Brain microvascular endothelial cell (primary cell): Measurements from ENCODE around the gene ATP8B2.
"Not testable (repeated sequence)": the region's sequence is repeated elsewhere in the genome, so short reads cannot be mapped to it uniquely, and the experiment has no call there.

Experiments
- DNase-seq: peaks from one replicate; pipeline ENCODE4 v3.0.0-alpha.2; 2020
- H3K27ac ChIP-seq: fragments of 250-450 bp; sonication (Bioruptor Pico); 2 replicates; pipeline ENCODE4 v1.5.1; 2020; ENCODE audit warnings: mild to moderate bottlenecking, moderate library complexity
- H3K27me3 ChIP-seq: fragments of 250-450 bp; sonication (Bioruptor Pico); replicated peaks from 2 replicates; pipeline ENCODE4 v1.5.1; 2020; ENCODE audit warnings: mild to moderate bottlenecking
- H3K36me3 ChIP-seq: fragments of 250-450 bp; sonication (Bioruptor Pico); replicated peaks from 2 replicates; pipeline ENCODE4 v1.5.1; 2020; ENCODE audit warnings: mild to moderate bottlenecking
- H3K4me3 ChIP-seq: 2 replicates; pipeline ENCODE4 v1.5.1; 2011; ENCODE audit warnings: low read depth, mild to moderate bottlenecking, control low read depth, low read length, moderate library complexity
- CTCF ChIP-seq: IDR thresholded peaks from 2 replicates; pipeline ENCODE4 v1.5.1; 2011; ENCODE audit warnings: low read depth, mild to moderate bottlenecking, moderate library complexity, low read length, control low read depth, inconsistent platforms; ENCODE audit errors: missing control alignments
- in situ Hi-C: cut with HindIII; loops from 2 replicates; pipeline ENCODE4 v1.10.0; 2017; ENCODE audit warnings: low sequenced_read_pairs, low pct_ligation_motif_present

ATP8B2 gene

GRCh38 chr1:154324669-154325582, at the start of gene ATP8B2:
TSS of gene ATP8B2 (plus strand) at chr1:154325525. CDS start at chr1:154328142, 2,617 bp downstream.
- peak; percentile 57 for DNase-seq
- in situ Hi-C loops, result loop anchor here (25.0 kb wide), 1 partner anchor 88 kb away; no protein-coding TSS in a partner anchor
- Histone ChIP-seq H3K36me3 (no peaks in the 10 kb centered on the region), H3K4me3 (peak within 1 kb of the TSS; percentile 83), H3K27ac (peak within 1 kb of the TSS; percentile 76), H3K27me3 (peaks cover 7% of the 10 kb centered on the region)
- TF ChIP-seq CTCF, result peak; percentile 96

- DNase-seq, result no peak
- in situ Hi-C loops, result no loop called here
- peaks cover 9% of the 10 kb centered on the region for H3K36me3 ChIP-seq
- peak; percentile 37 for TF ChIP-seq CTCF
- H3K27ac ChIP-seq, result no peak overlapping the region
- no peak overlapping the region for H3K4me3 ChIP-seq
- H3K27me3 ChIP-seq, result no peaks in the 10 kb centered on the region
Observed at GRCh38 chr1:154276797-154277196, 48.5 kb upstream of the ATP8B2 start.

- H3K27me3 ChIP-seq, DNase-seq, in situ Hi-C loops, H3K36me3 ChIP-seq, H3K27ac ChIP-seq, H3K4me3 ChIP-seq: not testable (repeated sequence)
Observed at GRCh38 chr1:154287591-154287990, 37.7 kb upstream of the ATP8B2 start.

GRCh38 chr1:154288661-154289060, 36.7 kb upstream of the ATP8B2 start:
- no peak for DNase-seq
- in situ Hi-C loops, result no loop called here
- Histone ChIP-seq H3K36me3 (no peaks in the 10 kb centered on the region), H3K27ac (no peak overlapping the region), H3K27me3 (no peaks in the 10 kb centered on the region), H3K4me3 (no peak overlapping the region)
- no peak for TF ChIP-seq CTCF

GRCh38 chr1:154290921-154291320, 34.4 kb upstream of the ATP8B2 start:
- Histone ChIP-seq H3K27ac (no peak overlapping the region), H3K36me3 (no peaks in the 10 kb centered on the region), H3K27me3 (no peaks in the 10 kb centered on the region), H3K4me3 (no peak overlapping the region)
- no peak for TF ChIP-seq CTCF
- in situ Hi-C loops, result no loop called here
- DNase-seq, result no peak

GRCh38 chr1:154295408-154296235, 29.7 kb upstream of the ATP8B2 start:
- in situ Hi-C loops, result no loop called here
- Histone ChIP-seq H3K36me3 (no peaks in the 10 kb centered on the region), H3K27ac (no peak overlapping the region), H3K4me3 (no peak overlapping the region), H3K27me3 (no peaks in the 10 kb centered on the region)
- DNase-seq, result no peak
- no peak for TF ChIP-seq CTCF
